K562 (cell line): Measurements from ENCODE around the gene NRN1L. TPM values are rescaled to one million over a fixed set of nuclear protein-coding genes. Genes with fewer than 3 reads are reported as not detected.

ENCODE experiments used
- ADNP ChIP-seq: fragments of 200-800 bp; sonication (Bioruptor generic); IDR thresholded peaks from 2 replicates; pipeline ENCODE4 v1.6.1; 2016; ENCODE audit warnings: missing genetic modification characterization, missing compliant biosample characterization
- BCL6 ChIP-seq: fragments of 250-450 bp; sonication (Bioruptor Pico); IDR thresholded peaks from 2 replicates; pipeline ENCODE4 v1.4.0; 2020
- GTF2E2 ChIP-seq: fragments of 200-800 bp; sonication (Bioruptor generic); IDR thresholded peaks from 2 replicates; pipeline ENCODE4 v1.6.1; 2016; ENCODE audit warnings: missing genetic modification characterization, missing compliant biosample characterization
- HMG20B ChIP-seq: fragments of 250-450 bp; sonication (Bioruptor Pico); IDR thresholded peaks from 2 replicates; pipeline ENCODE4 v1.5.0; 2021; ENCODE audit warnings: mild to moderate bottlenecking
- ILF3 ChIP-seq: fragments of 450-650 bp; IDR thresholded peaks from 2 replicates; pipeline ENCODE4 v1.6.1; 2018; ENCODE audit warnings: antibody characterized with exemption, mild to moderate bottlenecking, moderate library complexity, borderline replicate concordance
- OTX1 ChIP-seq: fragments of 450-650 bp; formaldehyde crosslinking; IDR thresholded peaks from 2 replicates; pipeline ENCODE4 v1.4.0; 2022; ENCODE audit warnings: mild to moderate bottlenecking
- POLR3A ChIP-seq: IDR thresholded peaks from 2 replicates; pipeline ENCODE4 v1.6.1; 2011; ENCODE audit warnings: borderline replicate concordance, mild to moderate bottlenecking, moderate library complexity; ENCODE audit not compliant: insufficient read length, insufficient read depth; ENCODE audit errors: extremely low read depth
- SAFB2 ChIP-seq: fragments of 200-400 bp; formaldehyde crosslinking; IDR thresholded peaks from 2 replicates; pipeline ENCODE4 v1.6.1; 2018; ENCODE audit warnings: borderline replicate concordance, low read length, low read depth, moderate library complexity; ENCODE audit not compliant: severe bottlenecking
- SPI1 ChIP-seq: IDR thresholded peaks from 2 replicates; pipeline ENCODE4 v1.6.1; 2011; ENCODE audit warnings: low read depth, low read length, control low read depth, borderline replicate concordance
- THRAP3 ChIP-seq: fragments of 450-650 bp; IDR thresholded peaks from 2 replicates; pipeline ENCODE4 v1.6.1; 2016; ENCODE audit warnings: mild to moderate bottlenecking, inconsistent platforms, borderline replicate concordance
- polyA plus RNA-seq, 8 experiments: library from polyadenylated mRNA; depleted of rRNA in 4 of 8; stranded (reverse) in 5 of 8; unstranded in 3 of 8; fragments of >200 nt; fragmentation: Nextera tagmentation in 2 of 8; fragmentation: Illumina TruSeq in 1 of 8; extraction: Ambion mirVana in 2 of 8; extraction: Trizol in 1 of 8; gene quantifications; 2 replicates each; pipeline versions ENCODE4 v1.2.1 to v1.2.3, GENCODE V29; 2011 to 2014; ENCODE audit warnings: inconsistent platforms in 1 of 8, missing spikeins in 1 of 8
- total RNA-seq, 7 experiments: library from RNA; depleted of rRNA in 6 of 7; stranded (reverse); fragments of >200 nt in 6 of 7; fragmentation: Illumina TruSeq in 2 of 7; extraction: Trizol in 2 of 7; gene quantifications; 2 replicates each; pipeline versions ENCODE4 v1.2.1 to v1.2.3, GENCODE V29; 2011 to 2021; ENCODE audit warnings: low replicate concordance in 1 of 7
- TF ChIP-seq, protein P1 (sequence below): IDR thresholded peaks from 2 replicates; pipeline ENCODE4 v1.6.1; 2014; ENCODE audit warnings: antibody characterized with exemption
- TF ChIP-seq, protein P2 (sequence below): fragments of 450-650 bp; IDR thresholded peaks from 2 replicates; pipeline ENCODE4 v1.6.1; 2016; ENCODE audit warnings: low read depth
- TF ChIP-seq, protein P3 (sequence below), 2 experiments: IDR thresholded peaks in 1 of 2; conservative IDR thresholded peaks in 1 of 2; 2 replicates each; pipeline ENCODE4 v1.6.1; 2016; ENCODE audit warnings: low read depth in 2 of 2, mild to moderate bottlenecking in 1 of 2, missing compliant biosample characterization in 1 of 2, missing genetic modification characterization in 1 of 2, moderate library complexity in 1 of 2

NRN1L gene
- total and polyA plus RNA-seq, 9 of the 15 experiments (the other 6 are each of a cell fraction or from before 2014, with no cell fraction given), result 0.22 to 0.86 (median 0.61) TPM; not detected in 5

DNA sequence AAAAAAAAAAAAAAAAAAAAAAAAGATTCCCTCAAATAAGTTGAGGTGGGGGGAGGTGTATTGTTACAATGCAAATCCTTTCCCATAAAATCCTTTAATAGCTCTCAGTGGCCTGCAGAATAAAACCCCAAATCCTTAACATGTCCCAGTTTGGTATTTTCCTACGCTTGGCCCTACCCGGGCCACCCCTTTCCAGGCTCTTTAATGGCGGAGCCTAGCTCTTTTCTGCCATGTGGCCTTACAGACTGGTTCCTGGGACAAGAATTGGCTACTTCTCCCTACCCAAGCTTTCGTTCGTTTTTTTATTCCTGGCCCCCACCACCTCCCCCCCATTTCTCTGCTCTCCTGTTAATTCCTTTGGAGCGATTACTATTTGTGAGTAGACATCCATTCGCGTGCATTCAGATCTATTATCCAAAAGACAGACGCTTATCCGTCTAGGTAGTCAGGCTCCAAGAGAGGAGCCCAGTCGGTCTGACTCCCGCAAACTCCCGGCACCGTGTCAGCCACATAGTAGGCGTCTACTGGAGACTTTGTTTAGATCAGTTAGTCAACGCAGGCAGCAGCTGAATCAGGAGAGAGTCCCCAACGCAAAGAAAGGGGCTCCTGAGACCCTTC is 43.4 kb upstream of the NRN1L start (continued):
- TF ChIP-seq, protein P1, sequence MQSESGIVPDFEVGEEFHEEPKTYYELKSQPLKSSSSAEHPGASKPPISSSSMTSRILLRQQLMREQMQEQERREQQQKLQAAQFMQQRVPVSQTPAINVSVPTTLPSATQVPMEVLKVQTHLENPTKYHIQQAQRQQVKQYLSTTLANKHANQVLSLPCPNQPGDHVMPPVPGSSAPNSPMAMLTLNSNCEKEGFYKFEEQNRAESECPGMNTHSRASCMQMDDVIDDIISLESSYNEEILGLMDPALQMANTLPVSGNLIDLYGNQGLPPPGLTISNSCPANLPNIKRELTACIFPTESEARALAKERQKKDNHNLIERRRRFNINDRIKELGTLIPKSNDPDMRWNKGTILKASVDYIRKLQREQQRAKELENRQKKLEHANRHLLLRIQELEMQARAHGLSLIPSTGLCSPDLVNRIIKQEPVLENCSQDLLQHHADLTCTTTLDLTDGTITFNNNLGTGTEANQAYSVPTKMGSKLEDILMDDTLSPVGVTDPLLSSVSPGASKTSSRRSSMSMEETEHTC, result no peak
- TF ChIP-seq THRAP3 (no peak), POLR3A (no peak), OTX1 (no peak), ILF3 (no peak), ADNP (tag) (no peak), SPI1 (no peak), BCL6 (CRISPR knock-in tag) (no peak), GTF2E2 (tag) (no peak; the same call in 1 of the 2 replicates), SAFB2 (no peak), HMG20B (CRISPR knock-in tag) (no peak)
- TF ChIP-seq, protein P2, sequence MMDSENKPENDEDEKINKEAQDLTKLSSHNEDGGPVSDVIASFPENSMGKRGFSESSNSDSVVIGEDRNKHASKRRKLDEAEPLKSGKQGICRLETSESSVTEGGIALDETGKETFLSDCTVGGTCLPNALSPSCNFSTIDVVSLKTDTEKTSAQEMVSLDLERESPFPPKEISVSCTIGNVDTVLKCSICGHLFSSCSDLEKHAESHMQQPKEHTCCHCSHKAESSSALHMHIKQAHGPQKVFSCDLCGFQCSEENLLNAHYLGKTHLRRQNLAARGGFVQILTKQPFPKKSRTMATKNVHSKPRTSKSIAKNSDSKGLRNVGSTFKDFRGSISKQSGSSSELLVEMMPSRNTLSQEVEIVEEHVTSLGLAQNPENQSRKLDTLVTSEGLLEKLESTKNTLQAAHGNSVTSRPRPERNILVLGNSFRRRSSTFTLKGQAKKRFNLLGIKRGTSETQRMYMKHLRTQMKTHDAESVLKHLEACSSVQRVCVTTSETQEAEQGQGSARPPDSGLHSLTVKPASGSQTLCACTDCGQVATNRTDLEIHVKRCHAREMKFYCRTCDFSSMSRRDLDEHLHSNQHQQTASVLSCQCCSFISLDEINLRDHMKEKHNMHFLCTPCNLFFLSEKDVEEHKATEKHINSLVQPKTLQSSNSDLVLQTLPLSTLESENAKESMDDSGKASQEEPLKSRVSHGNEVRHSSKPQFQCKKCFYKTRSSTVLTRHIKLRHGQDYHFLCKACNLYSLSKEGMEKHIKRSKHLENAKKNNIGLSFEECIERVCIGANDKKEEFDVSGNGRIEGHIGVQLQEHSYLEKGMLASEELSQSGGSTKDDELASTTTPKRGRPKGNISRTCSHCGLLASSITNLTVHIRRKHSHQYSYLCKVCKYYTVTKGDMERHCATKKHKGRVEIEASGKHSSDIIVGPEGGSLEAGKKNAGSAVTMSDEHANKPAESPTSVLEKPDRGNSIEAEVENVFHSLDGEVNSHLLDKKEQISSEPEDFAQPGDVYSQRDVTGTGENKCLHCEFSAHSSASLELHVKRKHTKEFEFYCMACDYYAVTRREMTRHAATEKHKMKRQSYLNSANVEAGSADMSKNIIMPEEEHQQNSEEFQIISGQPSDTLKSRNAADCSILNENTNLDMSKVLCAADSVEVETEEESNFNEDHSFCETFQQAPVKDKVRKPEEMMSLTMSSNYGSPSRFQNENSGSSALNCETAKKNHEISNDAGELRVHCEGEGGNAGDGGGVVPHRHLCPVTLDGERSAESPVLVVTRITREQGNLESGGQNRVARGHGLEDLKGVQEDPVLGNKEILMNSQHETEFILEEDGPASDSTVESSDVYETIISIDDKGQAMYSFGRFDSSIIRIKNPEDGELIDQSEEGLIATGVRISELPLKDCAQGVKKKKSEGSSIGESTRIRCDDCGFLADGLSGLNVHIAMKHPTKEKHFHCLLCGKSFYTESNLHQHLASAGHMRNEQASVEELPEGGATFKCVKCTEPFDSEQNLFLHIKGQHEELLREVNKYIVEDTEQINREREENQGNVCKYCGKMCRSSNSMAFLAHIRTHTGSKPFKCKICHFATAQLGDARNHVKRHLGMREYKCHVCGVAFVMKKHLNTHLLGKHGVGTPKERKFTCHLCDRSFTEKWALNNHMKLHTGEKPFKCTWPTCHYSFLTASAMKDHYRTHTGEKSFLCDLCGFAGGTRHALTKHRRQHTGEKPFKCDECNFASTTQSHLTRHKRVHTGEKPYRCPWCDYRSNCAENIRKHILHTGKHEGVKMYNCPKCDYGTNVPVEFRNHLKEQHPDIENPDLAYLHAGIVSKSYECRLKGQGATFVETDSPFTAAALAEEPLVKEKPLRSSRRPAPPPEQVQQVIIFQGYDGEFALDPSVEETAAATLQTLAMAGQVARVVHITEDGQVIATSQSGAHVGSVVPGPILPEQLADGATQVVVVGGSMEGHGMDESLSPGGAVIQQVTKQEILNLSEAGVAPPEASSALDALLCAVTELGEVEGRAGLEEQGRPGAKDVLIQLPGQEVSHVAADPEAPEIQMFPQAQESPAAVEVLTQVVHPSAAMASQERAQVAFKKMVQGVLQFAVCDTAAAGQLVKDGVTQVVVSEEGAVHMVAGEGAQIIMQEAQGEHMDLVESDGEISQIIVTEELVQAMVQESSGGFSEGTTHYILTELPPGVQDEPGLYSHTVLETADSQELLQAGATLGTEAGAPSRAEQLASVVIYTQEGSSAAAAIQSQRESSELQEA, result no peak
- TF ChIP-seq, protein P3, sequence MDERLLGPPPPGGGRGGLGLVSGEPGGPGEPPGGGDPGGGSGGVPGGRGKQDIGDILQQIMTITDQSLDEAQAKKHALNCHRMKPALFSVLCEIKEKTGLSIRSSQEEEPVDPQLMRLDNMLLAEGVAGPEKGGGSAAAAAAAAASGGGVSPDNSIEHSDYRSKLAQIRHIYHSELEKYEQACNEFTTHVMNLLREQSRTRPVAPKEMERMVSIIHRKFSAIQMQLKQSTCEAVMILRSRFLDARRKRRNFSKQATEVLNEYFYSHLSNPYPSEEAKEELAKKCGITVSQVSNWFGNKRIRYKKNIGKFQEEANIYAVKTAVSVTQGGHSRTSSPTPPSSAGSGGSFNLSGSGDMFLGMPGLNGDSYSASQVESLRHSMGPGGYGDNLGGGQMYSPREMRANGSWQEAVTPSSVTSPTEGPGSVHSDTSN (CRISPR knock-in tag; IDR thresholded peaks at IDR 0.05; ENCODE audit: low read depth), result no peak
- TF ChIP-seq, protein P3 (tag; conservative IDR thresholded peaks at IDR 0.05; ENCODE audit: low read depth), result no peak
